Breast epithelium (tissue), 4 donors: ENCODE data around the gene ATP8B1. TPM values are rescaled to one million over a fixed set of nuclear protein-coding genes. Genes with fewer than 3 reads are reported as not detected.
A peak's percentile ranks its signal among the peaks of the same experiment; 100 is the strongest.

Experiments used
- DNase-seq, 2 donors: peaks; one replicate each; pipeline ENCODE4 v3.0.0-alpha.2; 2019; ENCODE audit warnings: low spot score in 2 of 2
- H3K27ac ChIP-seq, 2 donors: fragments of 200-600 bp; sonication (generic) in 1 of 2; one replicate each; pipeline ENCODE4 v1.5.1; 2016 to 2019; ENCODE audit warnings: mild to moderate bottlenecking in 1 of 2
- H3K27me3 ChIP-seq, 2 donors: fragments of 200-600 bp; sonication (generic) in 1 of 2; one replicate each; pipeline versions ENCODE4 v1.5.1 to v1.6.0; 2017 to 2019; ENCODE audit warnings: control low read depth in 1 of 2, mild to moderate bottlenecking in 1 of 2
- H3K36me3 ChIP-seq: fragments of 200-600 bp; one replicate; pipeline ENCODE4 v1.5.1; 2019
- H3K4me1 ChIP-seq, 2 donors: fragments of 200-600 bp; sonication (generic); one replicate each; pipeline ENCODE4 v1.5.1; 2016 to 2019; ENCODE audit warnings: control low read depth in 1 of 2
- H3K4me3 ChIP-seq, 3 donors: fragments of 200-600 bp; sonication (generic); 1 replicate in 2 of 3; 2 replicates in 1 of 3; pipeline ENCODE4 v1.5.1; 2016 to 2019; ENCODE audit warnings: mild to moderate bottlenecking in 3 of 3, moderate library complexity in 2 of 3
- H3K9me3 ChIP-seq, 2 donors: fragments of 200-600 bp; sonication (generic) in 1 of 2; one replicate each; pipeline ENCODE4 v1.5.1; 2016 to 2019; ENCODE audit warnings: control low read depth in 1 of 2
- POLR2A ChIP-seq: fragments of 450-650 bp; IDR thresholded peaks from one replicate; pipeline ENCODE4 v1.6.1; 2016; ENCODE audit warnings: antibody characterized with exemption, mild to moderate bottlenecking, moderate library complexity
- POLR2AphosphoS5 ChIP-seq, 3 donors: sonication (generic); formaldehyde crosslinking; IDR thresholded peaks; one replicate each; pipeline ENCODE4 v1.6.1; 2017; ENCODE audit warnings: antibody characterized with exemption in 3 of 3
- intact Hi-C: fragments of 100-400 bp; cut with DNase I; formaldehyde crosslinking; loops from one replicate; pipeline ENCODE4 v1.15.1; 2023; ENCODE audit warnings: low total_unique reads
- total RNA-seq, 3 donors: library from RNA; depleted of rRNA; stranded (reverse); fragments of >200 nt; gene quantifications; one replicate each; pipeline ENCODE4 v1.1.0, GENCODE V29; 2016
- TF ChIP-seq, protein P1 (sequence below), 3 donors: fragments of 450-650 bp; IDR thresholded peaks; one replicate each; pipeline ENCODE4 v1.5.1; 2016 to 2017; ENCODE audit warnings: antibody characterized with exemption in 3 of 3, mild to moderate bottlenecking in 3 of 3, moderate library complexity in 3 of 3

ATP8B1 gene
- total RNA-seq, 3 donors from 2014 or later: 5.1 to 45.1 (median 41.3) TPM

DNA sequence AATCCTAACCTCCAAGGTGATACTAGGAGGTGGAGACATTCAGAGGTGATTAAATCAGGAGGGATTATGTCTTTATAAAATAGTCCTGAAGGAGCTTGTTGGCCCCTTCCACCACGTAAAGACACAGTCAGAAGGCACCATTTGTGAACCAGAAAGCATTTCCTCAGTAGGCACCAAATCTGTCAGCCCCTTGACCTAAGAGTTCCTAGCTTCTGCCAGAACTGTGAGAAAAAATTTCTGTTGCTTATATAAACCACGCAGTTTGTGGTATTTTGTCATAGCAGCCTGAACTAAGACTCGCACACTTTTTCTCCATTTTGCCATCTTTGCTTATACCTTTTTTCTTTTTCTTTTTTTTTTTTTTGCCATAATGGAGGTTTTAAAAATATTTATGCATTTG is 162.9 kb downstream of the ATP8B1 start:
- H3K27me3 ChIP-seq: no peaks in the 10 kb centered on the region
- no peak overlapping the region for H3K4me3 ChIP-seq
- H3K4me1 ChIP-seq: no peaks in the 10 kb centered on the region
- H3K36me3 ChIP-seq: no peaks in the 10 kb centered on the region
- DNase-seq: no peak
- intact Hi-C loops: no loop called here
- no peaks in the 10 kb centered on the region for H3K9me3 ChIP-seq
- no peak overlapping the region for H3K27ac ChIP-seq
- TF ChIP-seq, protein P1, sequence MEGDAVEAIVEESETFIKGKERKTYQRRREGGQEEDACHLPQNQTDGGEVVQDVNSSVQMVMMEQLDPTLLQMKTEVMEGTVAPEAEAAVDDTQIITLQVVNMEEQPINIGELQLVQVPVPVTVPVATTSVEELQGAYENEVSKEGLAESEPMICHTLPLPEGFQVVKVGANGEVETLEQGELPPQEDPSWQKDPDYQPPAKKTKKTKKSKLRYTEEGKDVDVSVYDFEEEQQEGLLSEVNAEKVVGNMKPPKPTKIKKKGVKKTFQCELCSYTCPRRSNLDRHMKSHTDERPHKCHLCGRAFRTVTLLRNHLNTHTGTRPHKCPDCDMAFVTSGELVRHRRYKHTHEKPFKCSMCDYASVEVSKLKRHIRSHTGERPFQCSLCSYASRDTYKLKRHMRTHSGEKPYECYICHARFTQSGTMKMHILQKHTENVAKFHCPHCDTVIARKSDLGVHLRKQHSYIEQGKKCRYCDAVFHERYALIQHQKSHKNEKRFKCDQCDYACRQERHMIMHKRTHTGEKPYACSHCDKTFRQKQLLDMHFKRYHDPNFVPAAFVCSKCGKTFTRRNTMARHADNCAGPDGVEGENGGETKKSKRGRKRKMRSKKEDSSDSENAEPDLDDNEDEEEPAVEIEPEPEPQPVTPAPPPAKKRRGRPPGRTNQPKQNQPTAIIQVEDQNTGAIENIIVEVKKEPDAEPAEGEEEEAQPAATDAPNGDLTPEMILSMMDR (IDR thresholded peaks at IDR 0.05): no peak
- TF ChIP-seq POLR2A (no peak), POLR2AphosphoS5 (IDR thresholded peaks at IDR 0.05) (no peak)

DNA sequence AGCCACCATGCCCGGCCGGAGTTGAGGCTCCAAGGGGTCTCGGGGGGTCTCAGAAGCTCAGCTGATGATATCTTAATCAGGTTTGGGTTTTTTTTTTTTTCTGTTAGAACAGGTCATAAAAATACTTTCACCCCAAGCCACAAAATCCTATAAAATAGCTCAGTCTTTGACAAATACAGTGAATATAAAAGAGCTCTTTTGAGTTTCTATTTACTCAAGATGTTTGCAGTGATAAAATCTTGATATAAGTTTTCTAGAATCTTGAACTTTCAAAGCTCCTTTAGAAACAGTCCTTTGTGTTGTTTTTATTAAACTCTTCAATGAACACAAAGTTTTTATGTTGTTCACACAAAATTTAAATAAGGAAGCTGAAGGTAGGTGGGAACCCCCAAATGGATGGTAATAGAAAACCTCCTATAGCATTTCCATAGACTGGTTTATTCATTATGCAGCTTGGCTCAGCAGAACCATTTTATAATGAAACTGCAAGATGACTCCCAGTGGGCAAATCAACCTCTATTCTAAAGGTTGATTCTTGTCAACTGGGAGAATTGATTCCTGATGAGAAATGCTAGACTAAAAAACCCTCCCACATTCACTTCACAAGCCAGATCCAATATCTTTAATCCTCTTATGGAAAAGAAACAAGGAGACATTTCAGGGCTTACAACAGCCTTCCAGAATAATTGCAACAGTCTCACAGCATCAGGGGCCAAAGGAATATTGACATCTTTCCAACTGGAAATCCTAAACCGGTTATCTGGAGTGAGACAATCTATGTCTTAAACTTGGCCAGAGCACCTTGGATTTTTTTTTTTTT is 167.9 kb downstream of the ATP8B1 start:
- intact Hi-C loops: no loop called here

DNA sequence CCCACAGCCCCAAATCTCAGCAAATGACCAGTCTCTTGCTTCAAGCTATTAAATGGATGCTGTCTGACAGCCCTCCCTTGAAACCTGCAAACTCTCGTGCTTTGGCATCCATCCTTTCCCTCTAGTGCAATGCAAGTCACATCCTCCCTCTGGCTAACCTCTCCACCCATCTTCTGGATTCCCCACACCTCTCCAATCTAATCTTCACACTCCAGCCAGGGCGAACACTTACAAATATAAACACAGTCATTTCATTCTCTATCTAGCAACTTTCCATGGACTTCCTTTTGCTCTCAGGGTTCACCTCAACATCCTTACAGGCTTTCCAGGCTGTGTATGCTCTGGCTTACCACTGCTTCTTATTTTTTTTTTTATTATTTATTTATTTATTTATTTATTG is 171.4 kb downstream of the ATP8B1 start:
- no peak for DNase-seq
- Histone ChIP-seq H3K9me3 (no peaks in the 10 kb centered on the region), H3K27me3 (no peaks in the 10 kb centered on the region), H3K4me1 (no peaks in the 10 kb centered on the region), H3K27ac (no peak overlapping the region), H3K4me3 (no peak overlapping the region), H3K36me3 (no peaks in the 10 kb centered on the region)
- intact Hi-C loops: no loop called here
- TF ChIP-seq POLR2AphosphoS5 (IDR thresholded peaks at IDR 0.05): no peak
- TF ChIP-seq POLR2A: no peak
- TF ChIP-seq, protein P1 (IDR thresholded peaks at IDR 0.05): no peak

More for the DNA sequence above, 167.9 kb downstream of the ATP8B1 start:
- Histone ChIP-seq H3K4me1 (no peaks in the 10 kb centered on the region), H3K4me3 (no peak overlapping the region), H3K9me3 (no peaks in the 10 kb centered on the region), H3K36me3 (no peaks in the 10 kb centered on the region), H3K27me3 (no peaks in the 10 kb centered on the region), H3K27ac (no peak overlapping the region)
- no peak for DNase-seq
- TF ChIP-seq POLR2AphosphoS5 (IDR thresholded peaks at IDR 0.05) (no peak), POLR2A (no peak)
- TF ChIP-seq, protein P1 (IDR thresholded peaks at IDR 0.05): no peak

DNA sequence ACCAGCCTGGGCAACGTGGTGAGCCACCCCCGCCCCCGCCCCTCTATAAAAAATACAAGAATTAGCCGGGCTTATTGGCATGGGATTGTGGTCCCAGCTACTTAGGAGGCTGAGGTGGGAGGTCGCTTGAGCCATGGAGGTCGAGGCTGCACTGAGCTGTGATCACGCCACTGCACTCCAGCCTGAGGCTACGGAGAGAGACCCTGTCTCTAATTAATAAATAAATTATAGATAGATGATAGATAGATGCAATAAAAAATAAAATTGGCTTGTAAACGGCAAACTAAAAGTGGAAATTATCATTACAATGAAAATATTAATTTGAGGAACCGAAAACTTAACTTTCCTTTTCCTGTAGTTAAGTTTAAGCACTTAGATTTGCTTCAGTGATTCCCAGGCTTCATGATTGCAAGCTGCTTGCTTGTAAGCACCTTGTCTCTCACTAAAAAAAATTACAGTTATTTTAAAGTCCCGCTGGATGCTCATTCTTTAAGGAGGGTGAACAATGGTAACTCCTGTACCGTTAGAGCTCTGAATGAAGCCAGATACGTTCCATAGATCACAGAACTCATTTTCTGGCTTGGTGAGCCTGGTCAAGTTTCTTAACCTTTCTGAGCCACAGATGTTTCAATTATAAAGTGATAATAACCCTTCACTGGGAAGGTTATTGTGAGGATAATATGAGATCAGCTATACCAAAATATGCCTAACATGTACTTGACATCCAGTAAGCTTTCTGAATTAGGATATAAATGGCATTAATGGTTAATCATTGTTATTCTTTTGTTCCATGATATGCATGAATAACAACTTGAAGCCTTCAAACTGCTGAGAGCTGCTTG is 172.1 kb downstream of the ATP8B1 start:
- TF ChIP-seq POLR2AphosphoS5 (IDR thresholded peaks at IDR 0.05): no peak
- TF ChIP-seq POLR2A: no peak
- TF ChIP-seq, protein P1 (IDR thresholded peaks at IDR 0.05): no peak
- H3K27me3 ChIP-seq: no peaks in the 10 kb centered on the region
- intact Hi-C loops: no loop called here
- no peaks in the 10 kb centered on the region for H3K4me1 ChIP-seq
- no peaks in the 10 kb centered on the region for H3K36me3 ChIP-seq
- DNase-seq: no peak
- peak overlapping the region; percentile 77 to 85 for H3K27ac ChIP-seq
- peak overlapping the region; percentile 57 to 87 (median 71) for H3K4me3 ChIP-seq
- no peaks in the 10 kb centered on the region for H3K9me3 ChIP-seq
